Spleen (tissue), 11 donors: Measurements from ENCODE around the gene FKBP4. TPM values are rescaled to one million over a fixed set of nuclear protein-coding genes. Genes with fewer than 3 reads are reported as not detected.
A peak's percentile ranks its signal among the peaks of the same experiment; 100 is the strongest.

Source experiments
- DNase-seq: peaks from one replicate; pipeline ENCODE4 v3.0.0-alpha.2; 2020
- H3K27ac ChIP-seq, 8 donors: fragments of 200-600 bp; sonication (generic) in 7 of 8; 1 replicate in 4 of 8; 2 replicates in 4 of 8; pipeline versions ENCODE4 v1.5.0 to v1.8.0; 2016 to 2021; ENCODE audit warnings: inconsistent platforms in 4 of 8, mild to moderate bottlenecking in 4 of 8, moderate library complexity in 1 of 8
- H3K27me3 ChIP-seq, 7 donors: fragments of 200-600 bp; sonication (generic) in 6 of 7; replicated peaks in 1 of 7; 1 replicate in 4 of 7; 2 replicates in 3 of 7; pipeline versions ENCODE4 v1.5.0 to v1.8.0; 2016 to 2021; ENCODE audit warnings: inconsistent platforms in 3 of 7, mild to moderate bottlenecking in 1 of 7
- H3K36me3 ChIP-seq, 6 donors: fragments of 200-600 bp; sonication (generic) in 5 of 6; 1 replicate in 4 of 6; 2 replicates in 2 of 6; pipeline versions ENCODE4 v1.5.0 to v1.8.0; 2016 to 2021; ENCODE audit warnings: inconsistent platforms in 2 of 6
- H3K4me1 ChIP-seq, 6 donors: fragments of 200-600 bp; sonication (generic) in 5 of 6; 1 replicate in 3 of 6; 2 replicates in 3 of 6; pipeline versions ENCODE4 v1.5.0 to v1.8.0; 2016 to 2021; ENCODE audit warnings: inconsistent platforms in 3 of 6
- H3K4me3 ChIP-seq, 8 donors: fragments of 200-600 bp; sonication (generic) in 7 of 8; 1 replicate in 4 of 8; 2 replicates in 4 of 8; pipeline versions ENCODE4 v1.5.0 to v1.8.0; 2016 to 2021; ENCODE audit warnings: inconsistent platforms in 4 of 8, mild to moderate bottlenecking in 4 of 8, moderate library complexity in 2 of 8
- H3K9me3 ChIP-seq, 8 donors: fragments of 200-600 bp; sonication (generic) in 7 of 8; 1 replicate in 4 of 8; 2 replicates in 4 of 8; pipeline versions ENCODE4 v1.5.0 to v1.8.0; 2016 to 2021; ENCODE audit warnings: inconsistent platforms in 4 of 8
- POLR2A ChIP-seq, 3 donors: fragments of 450-650 bp; IDR thresholded peaks; one replicate each; pipeline ENCODE4 v1.5.1; 2017; ENCODE audit warnings: antibody characterized with exemption in 3 of 3, mild to moderate bottlenecking in 1 of 3
- POLR2AphosphoS5 ChIP-seq, 3 donors: sonication (generic); formaldehyde crosslinking; IDR thresholded peaks; one replicate each; pipeline ENCODE4 v1.5.1; 2017; ENCODE audit warnings: antibody characterized with exemption in 3 of 3
- WGBS, 5 donors: extraction: QIAGEN DNeasy Blood & Tissue Kit in 3 of 5; methylation state at CpG; one replicate each; pipeline versions ENCODE4 v1.1.5 to v1.1.7; 2013 to 2018; 5-methylcytosine and 5-hydroxymethylcytosine counted together
- intact Hi-C: fragments of 100-400 bp; cut with DNase I; formaldehyde crosslinking; loops from one replicate; pipeline ENCODE4 v1.15.0; 2023; ENCODE audit warnings: low total_unique reads
- polyA plus RNA-seq, 3 donors: library from polyadenylated mRNA; stranded (reverse); fragments of 200-250 nt; gene quantifications; one replicate each; pipeline ENCODE4 v1.2.1, GENCODE V29; 2013
- total RNA-seq, 7 donors: library from RNA; depleted of rRNA in 3 of 7; stranded (reverse); fragments of >200 nt in 3 of 7; fragmentation: NEBNext Ultra II Directional in 4 of 7; extraction: Animal tissue kit (Norgen Biotek cat#: 25700) in 4 of 7; gene quantifications; one replicate each; pipeline versions ENCODE4 v1.1.0 to v1.2.1, GENCODE V29; 2016 to 2021
- TF ChIP-seq, protein P1 (sequence below), 11 experiments: fragments of 200-600 bp in 7 of 11; fragments of 450-650 bp in 4 of 11; sonication (generic) in 4 of 11; IDR thresholded peaks in 8 of 11; conservative IDR thresholded peaks in 3 of 11; 1 replicate in 7 of 11; 2 replicates in 4 of 11; pipeline versions ENCODE4 v1.4.0 to v1.8.0; 2016 to 2021; ENCODE audit warnings: antibody characterized with exemption in 11 of 11, inconsistent platforms in 4 of 11, mild to moderate bottlenecking in 1 of 11
- donor health status: healthy with polysubstance abuse.
- donor health status: DM: no; HTN: no; CAD: no; lungs with moderate emphysema.
- donor health status: DM: no; HTN: no; CAD: no.
- donor health status: Bipolar disorder and iron deficiency.
- donor health status: healthy.
- donor health status: DM: no; HTN: no; CAD: no.
- donor health status: DM: yes; HTN: yes; CAD: no.

Gene FKBP4
- total and polyA plus RNA-seq, 10 donors = 8.3 to 65.6 (median 25.4) TPM

GRCh38 chr12:2812290-2813213 lies 17.8 kb downstream of the FKBP4 start, which contains the start of gene ITFG2:
TSS of gene ITFG2 (plus strand) at chr12:2812668. CDS start at chr12:2812761, 93 bp downstream.
- Histone ChIP-seq H3K27ac (peak within 1 kb of the TSS; percentile 90 to 98 (median 94)), H3K4me1 (peaks cover 16 to 40% (median 33%) of the 10 kb centered on the region in 6 donors), H3K9me3 (no peaks in the 10 kb centered on the region), H3K36me3 (peaks cover 0 to 33% (median 8%) of the 10 kb centered on the region in 6 donors), H3K4me3 (peak within 1 kb of the TSS; percentile 59 to 91 (median 75)), H3K27me3 (no peaks in the 10 kb centered on the region)
- intact Hi-C loops = no loop called here
- 0 to 2% (median 1%) methylated on average over 25 to 48 of the region's 48 CpGs for WGBS, 5 donors
- DNase-seq = peak; percentile 99
- TF ChIP-seq POLR2AphosphoS5 (IDR thresholded peaks at IDR 0.05) (peak; percentile 99), POLR2A (IDR thresholded peaks at IDR 0.05) (peak; percentile 27 to 88 (median 85))
- TF ChIP-seq, protein P1, sequence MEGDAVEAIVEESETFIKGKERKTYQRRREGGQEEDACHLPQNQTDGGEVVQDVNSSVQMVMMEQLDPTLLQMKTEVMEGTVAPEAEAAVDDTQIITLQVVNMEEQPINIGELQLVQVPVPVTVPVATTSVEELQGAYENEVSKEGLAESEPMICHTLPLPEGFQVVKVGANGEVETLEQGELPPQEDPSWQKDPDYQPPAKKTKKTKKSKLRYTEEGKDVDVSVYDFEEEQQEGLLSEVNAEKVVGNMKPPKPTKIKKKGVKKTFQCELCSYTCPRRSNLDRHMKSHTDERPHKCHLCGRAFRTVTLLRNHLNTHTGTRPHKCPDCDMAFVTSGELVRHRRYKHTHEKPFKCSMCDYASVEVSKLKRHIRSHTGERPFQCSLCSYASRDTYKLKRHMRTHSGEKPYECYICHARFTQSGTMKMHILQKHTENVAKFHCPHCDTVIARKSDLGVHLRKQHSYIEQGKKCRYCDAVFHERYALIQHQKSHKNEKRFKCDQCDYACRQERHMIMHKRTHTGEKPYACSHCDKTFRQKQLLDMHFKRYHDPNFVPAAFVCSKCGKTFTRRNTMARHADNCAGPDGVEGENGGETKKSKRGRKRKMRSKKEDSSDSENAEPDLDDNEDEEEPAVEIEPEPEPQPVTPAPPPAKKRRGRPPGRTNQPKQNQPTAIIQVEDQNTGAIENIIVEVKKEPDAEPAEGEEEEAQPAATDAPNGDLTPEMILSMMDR (IDR thresholded peaks at IDR 0.05 in 8 of 11, conservative IDR thresholded peaks at IDR 0.05 in 3 of 11) = peak in 3 of 11 experiments; percentile 14 to 33 (median 28)

DNA sequence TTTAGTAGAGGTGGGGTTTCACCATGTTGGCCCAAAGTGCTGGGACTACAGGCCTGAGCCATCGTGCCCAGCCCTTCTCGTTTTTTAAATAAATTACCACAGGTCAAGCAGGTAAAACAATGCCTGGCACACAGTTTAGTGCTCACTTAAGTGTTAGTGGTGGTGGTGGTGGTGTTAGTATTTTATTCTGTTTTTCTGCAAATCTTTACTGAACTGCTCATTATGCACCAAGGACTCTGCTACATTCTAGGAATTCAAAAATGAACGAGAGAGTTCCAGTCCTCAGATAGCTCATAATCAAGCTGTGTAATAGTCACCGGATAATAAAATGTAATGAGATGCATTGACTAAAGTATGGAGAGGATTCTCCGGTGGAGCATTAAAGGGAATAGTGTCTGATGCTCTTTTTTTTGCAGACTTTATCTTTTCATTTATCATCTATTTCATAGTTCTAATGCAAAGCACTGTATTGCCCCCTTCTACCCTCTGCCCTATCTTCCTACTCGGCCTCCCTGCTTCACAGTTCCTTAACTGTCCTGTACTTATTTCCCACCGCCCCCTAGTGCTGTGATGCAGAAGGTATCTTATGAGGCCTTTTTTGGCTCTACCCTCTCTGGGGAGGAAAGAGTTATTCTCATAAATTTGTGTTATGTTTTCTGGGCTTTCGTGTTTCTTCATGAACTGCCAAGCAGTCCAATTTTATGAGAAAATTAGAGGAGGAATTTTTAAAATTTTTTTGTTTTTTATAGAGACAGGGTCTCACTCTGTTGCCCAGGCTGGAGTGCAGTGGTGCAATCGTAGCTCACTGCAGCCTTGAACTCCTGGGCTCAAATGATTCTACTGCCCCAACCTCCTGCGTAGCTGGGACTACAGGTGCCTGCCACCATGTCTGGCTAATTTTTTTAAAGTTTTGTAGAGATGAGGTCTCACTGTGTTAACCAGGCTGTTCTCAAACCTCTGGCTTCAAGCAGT lies 18.7 kb downstream of the FKBP4 start:
- intact Hi-C loops = no loop called here
- no peak for TF ChIP-seq POLR2AphosphoS5 (IDR thresholded peaks at IDR 0.05)
- TF ChIP-seq, protein P1 (IDR thresholded peaks at IDR 0.05 in 8 of 11, conservative IDR thresholded peaks at IDR 0.05 in 3 of 11) = peak in 10 of 11 experiments; percentile 30 to 68 (median 57)
- WGBS, 5 donors = 12 to 20% (median 16%) methylated on average over 10 of the region's 10 CpGs
- H3K27me3 ChIP-seq = no peaks in the 10 kb centered on the region
- H3K9me3 ChIP-seq = no peaks in the 10 kb centered on the region
- peak overlapping the region; percentile 59 to 91 (median 75) for H3K4me3 ChIP-seq
- peaks cover 16 to 40% (median 33%) of the 10 kb centered on the region in 6 donors for H3K4me1 ChIP-seq
- peak; percentile 37 for DNase-seq
- peaks cover 0 to 42% (median 17%) of the 10 kb centered on the region in 6 donors for H3K36me3 ChIP-seq
- peak overlapping the region; percentile 90 to 98 (median 94) for H3K27ac ChIP-seq

GRCh38 chr12:2819810-2820209 lies 25.0 kb downstream of the FKBP4 start:
- H3K27me3 ChIP-seq = no peaks in the 10 kb centered on the region
- intact Hi-C loops = no loop called here
- H3K4me1 ChIP-seq = peaks cover 0 to 14% (median 5%) of the 10 kb centered on the region in 6 donors
- no peak overlapping the region for H3K27ac ChIP-seq
- no peak for DNase-seq
- no peaks in the 10 kb centered on the region for H3K9me3 ChIP-seq
- WGBS, 5 donors = 92 to 97% (median 96%) methylated on average over 15 of the region's 15 CpGs
- TF ChIP-seq POLR2AphosphoS5 (IDR thresholded peaks at IDR 0.05) = peak; percentile 5 to 42 (median 32)
- TF ChIP-seq, protein P1 (IDR thresholded peaks at IDR 0.05 in 8 of 11, conservative IDR thresholded peaks at IDR 0.05 in 3 of 11) = no peak
- no peak for TF ChIP-seq POLR2A (IDR thresholded peaks at IDR 0.05)
- H3K36me3 ChIP-seq = peaks cover 2 to 100% (median 77%) of the 10 kb centered on the region in 6 donors
- H3K4me3 ChIP-seq = no peak overlapping the region
